Stimulated activated CD4-positive, alpha-beta T cell treated with anti-CD3 and anti-CD28 coated beads, Interleukin-4, amount 100 ng/mL, for 24 hours (primary cell): ENCODE results near the gene CCNJL.
"Not testable (repeated sequence)": the region's sequence is repeated elsewhere in the genome, so short reads cannot be mapped to it uniquely, and the experiment has no call there.

Source experiments
- DNase-seq: peaks from one replicate; pipeline ENCODE4 v3.0.0-alpha.2; 2020

The CCNJL gene

DNA sequence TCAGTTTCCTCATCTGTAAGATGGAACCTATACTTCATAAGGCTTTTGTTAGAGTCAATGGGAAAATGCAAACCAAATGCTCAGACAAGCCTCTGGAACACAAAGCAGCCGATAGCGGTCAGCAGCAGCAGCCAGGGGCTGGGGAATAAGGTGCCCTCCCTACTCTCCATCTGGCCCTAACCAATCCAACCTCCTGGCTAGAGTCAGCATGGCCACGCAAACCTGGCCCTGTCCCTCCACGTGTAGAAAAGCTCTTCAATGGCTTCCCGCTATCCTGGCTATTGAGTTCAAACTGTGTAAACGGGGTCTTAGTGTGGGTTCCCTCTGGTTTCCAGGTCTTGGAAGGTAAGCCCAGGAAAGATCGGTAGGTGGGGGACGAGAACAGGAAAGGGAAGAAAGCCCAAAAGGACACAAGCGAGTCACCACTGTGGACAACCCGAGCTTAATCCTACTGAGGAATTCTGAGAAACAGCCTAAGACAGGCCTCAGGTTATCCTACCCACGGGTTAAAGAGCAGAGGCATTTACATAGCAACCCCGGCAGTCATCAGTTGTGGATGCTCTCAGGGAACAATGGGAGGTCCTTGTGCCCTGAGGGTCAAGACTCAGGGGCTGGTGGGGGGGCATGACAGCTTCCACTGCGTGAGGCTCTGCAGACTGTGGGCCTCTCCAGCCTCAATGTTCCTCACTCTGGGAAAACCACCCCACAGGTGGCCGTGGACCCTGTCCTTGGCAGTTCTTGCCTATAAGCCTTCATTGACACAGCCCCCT is 52.2 kb downstream of the CCNJL start:
- no peak for DNase-seq

GRCh38 chr5:160259341-160259740 is 53.0 kb downstream of the CCNJL start:
- no peak for DNase-seq

- DNase-seq: no peak
These were observed 57.7 kb downstream of the CCNJL start for GRCh38 chr5:160254706-160255105.

DNA sequence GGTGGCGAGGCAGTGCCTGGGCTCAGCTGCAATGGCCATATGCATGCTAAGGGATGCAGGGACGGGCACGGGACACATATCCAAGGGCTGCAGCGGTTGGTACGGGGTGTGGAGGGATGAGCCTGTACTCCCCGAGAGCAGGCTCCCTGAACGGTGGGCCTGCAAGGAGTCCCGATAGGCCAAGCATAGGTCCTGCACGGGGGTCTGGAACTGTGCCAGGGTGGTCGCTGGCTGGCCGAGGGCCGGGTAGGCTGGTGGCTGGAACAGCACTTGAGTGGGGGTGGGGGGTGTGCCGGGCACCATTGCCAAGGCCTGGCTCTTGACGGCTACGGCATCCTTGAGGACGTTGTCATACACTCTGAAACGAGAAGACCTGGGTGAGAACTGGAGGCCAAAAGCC is 58.9 kb downstream of the CCNJL start:
- no peak for DNase-seq

GRCh38 chr5:160252916-160253315 is 59.4 kb downstream of the CCNJL start:
- no peak for DNase-seq

DNA sequence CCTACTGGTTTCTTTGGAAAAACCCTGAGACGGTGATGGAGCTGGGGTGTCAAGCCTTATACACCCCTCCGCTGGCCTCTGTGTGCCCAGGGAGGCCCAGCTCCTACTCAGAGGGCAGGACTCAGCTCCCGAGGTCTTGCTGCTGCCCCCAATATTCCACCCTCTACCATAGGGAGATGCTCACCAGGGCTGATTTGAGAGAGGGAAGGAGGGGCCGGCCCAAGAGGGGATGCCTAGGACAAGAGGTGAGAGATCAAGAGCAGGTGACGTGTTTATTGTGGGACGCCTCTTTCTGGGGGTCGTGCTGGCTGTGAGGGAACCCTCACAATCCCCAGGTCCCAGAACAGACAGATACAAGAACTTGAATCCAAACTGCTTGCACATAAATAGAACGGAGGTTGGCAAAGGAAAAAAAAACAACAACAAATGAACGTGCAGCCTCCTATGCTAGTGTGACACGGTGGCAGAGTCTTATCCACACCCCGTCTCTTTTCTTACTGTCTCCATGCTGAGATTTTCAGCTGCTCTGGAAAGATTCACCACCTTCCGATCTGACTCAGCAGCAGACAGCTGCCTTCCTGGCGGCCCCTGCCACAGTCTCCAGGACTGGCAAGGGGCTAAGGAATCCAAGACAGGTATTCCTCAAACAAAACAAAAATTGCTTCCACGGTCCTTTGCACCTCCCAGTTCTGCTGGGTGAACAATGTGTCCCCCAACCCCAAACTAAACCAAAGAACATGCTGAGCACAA is 60.8 kb downstream of the CCNJL start:
- DNase-seq: no peak

DNA sequence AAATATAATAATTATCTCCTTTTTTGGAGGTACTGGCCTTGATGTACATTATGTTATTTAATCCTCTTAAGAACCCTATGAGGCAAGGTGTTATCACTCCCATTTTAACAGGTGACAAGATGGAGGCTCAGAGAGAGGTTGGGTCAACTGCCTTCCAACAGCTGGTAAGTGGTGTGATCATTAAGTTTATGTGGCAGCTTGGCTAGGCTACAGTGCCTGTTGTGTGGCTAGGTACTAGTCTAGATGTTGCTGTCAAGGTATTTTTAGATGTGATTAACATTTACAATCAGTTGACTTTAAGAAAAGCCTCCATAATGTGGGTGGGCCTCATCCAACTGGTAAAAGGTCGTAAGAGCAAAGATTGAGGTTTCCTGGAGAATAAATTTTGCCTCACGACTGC is 61.5 kb downstream of the CCNJL start:
- no peak for DNase-seq

DNA sequence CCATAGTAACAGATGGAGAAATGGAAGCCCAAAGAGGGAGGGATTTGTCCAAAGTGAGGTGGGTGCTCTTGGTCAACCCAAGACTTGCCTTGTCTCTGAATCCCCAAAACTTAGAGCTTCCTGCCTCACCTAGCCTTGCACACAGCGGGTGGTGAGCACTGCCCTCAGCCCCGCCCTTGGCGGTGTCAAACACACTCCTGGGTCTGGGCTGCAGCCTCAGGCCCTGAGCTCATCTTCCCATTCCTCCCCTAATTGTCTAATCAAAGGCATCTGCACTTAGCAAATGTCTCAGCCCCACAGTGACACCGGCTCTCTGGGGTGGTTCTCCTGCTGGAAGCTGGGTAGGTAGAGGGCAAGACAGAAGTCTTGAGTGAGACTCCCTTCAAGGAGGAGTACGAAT is 62.1 kb downstream of the CCNJL start:
- no peak for DNase-seq

DNA sequence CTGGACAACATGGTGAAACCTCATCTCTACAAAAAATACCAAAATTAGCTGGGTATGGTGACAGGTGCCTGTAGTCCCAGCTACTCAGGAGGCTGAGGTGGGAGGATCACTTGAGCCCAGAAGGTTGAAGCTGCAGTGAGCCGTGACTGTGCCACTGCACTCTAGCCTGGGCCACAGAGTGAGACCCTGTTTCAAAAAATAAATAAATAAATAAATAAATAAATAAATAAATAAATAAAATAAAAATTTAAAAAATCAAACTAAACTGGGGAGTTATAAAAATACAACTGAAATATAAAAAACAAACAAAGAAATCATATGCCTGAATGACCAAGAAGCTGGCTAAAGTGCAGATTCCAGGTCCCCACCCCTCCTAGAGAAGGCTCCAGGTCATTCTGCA is 62.8 kb downstream of the CCNJL start:
- not testable (repeated sequence) for DNase-seq

DNA sequence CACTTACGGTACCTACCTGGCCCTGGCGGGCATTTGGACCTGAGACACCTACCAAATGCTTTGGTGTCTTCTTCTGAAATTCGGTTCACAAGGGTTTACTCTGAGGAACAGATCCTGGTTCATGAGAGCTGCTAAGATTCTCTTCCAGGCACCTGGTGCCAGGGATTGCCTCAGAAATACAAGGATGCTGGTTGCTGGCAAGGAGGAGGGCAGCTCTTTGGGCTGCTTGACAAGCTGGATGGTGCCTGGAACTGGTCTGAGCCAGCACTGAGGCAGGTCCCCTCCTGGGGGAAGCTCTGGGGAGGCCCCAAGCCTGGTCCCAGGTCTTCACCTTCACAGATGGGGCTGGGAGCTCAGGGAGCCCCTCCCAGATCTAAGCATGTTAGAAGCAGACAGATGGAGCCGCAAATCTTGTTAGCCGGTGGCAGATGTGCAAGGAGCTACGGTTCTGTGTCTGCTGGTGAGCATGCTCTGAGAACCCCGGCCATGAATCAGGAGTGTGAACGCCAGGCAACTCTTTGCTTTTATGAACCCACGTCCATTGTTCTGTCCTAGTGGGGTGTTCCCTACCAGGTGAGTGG is 66.8 kb downstream of the CCNJL start:
- DNase-seq: no peak

DNA sequence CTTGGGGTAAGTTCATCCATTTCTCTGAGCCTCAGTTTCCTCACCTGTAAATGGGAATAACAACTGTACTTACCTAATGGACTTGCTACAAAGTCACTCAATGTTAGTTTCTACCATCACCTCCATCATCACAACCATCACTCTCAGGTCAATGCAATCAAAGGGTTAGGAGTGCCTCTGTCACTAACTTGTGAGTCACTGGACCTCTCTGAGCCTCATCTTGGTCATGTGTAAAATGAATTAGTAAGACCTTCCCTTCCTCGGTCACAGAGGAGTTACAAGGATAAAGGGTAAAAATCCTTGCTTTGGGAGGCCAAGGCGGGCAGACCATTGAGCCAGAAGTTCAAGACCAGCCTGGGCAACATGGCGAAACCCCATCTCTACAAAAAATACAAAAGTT is 70.2 kb downstream of the CCNJL start:
- DNase-seq: no peak

DNA sequence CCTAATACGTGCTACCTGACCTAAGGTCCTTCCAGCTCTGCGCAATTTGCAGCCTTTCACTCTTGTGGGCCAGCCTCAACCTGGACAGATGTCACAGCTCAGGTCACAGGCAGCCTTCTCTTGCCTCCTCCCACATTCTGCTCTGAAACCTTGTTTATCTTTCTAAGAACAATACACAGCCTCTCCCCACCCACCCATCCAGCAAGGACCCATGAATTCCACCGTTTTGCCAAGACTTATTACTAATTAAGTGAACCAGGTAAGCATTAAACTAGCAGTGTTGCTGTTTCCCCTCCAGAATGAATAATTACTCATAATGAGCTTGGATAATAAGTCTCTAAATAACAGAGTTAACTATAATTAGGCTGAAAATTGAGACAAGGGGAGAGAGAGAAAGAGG is 72.0 kb downstream of the CCNJL start:
- no peak for DNase-seq

DNA sequence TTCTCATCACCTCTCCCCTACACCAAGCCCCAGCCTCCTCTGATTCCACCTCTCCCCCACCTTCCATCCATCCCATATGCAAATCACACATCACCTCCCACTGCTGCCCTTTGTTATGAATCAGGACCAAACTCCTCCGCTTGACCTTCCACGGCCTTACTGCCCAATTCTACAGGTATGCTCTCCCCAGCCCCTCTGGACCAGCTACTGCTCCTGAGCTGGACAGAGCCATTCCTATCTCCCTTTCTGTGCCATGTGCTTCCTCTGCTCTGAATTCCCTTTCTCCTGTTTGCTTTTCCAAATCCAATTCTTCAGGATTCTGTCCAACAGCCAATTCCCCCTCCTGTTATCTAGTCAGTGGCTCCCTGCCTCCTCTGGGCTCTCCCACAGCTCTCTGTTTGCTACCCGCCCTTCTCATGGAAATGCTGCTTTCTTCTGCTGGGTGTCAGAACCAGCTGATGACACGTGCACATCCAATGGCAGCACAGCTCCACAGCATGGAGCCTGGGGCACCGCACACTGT is 74.7 kb downstream of the CCNJL start:
- no peak for DNase-seq

DNA sequence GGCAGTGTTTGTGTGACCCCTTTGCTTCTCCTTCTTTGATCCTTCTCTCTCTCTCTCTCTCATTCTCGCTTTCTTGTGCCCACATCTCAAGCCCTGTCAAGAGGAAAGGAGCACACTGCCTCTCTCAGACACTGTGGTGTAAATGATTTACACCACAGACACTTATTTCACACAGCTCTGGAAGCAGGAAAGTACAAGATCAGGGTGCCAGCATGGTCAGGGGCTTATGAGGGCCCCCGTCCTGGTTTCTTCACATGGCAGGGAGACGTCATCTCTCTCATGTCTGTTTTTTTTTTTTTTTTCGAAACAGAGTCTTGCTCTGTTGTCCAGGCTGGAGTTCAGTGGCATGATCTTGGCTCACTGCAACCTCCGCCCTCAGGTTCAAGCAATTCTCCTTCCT is 76.6 kb downstream of the CCNJL start:
- no peak for DNase-seq

GRCh38 chr5:160233215-160233614 is 79.1 kb downstream of the CCNJL start:
- DNase-seq: no peak

DNA sequence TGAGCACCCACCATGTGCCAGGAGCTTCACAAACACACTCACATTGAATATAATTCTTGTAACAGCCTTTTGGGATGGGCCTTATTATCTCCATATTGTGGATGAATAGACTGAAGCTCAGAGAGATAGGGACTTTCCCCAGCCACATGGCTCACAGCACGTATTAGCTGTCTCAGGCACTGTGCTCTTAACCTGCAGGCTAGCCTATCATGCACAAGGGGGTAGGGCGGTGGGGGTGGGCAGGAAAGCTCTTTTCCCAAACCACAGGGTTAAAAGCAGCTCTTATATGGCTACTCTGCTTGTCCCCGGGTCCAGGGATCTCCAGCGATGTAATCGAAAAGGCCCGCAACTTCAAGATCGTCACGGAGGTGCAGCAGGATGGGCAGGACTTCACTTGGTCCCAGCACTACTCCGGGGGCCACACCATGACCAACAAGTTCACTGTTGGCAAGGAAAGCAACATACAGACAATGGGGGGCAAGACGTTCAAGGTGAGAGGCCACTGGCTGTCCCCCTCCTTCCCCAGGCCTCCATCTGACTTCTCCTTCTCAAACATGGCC is 80.5 kb downstream of the CCNJL start:
- no peak for DNase-seq

DNA sequence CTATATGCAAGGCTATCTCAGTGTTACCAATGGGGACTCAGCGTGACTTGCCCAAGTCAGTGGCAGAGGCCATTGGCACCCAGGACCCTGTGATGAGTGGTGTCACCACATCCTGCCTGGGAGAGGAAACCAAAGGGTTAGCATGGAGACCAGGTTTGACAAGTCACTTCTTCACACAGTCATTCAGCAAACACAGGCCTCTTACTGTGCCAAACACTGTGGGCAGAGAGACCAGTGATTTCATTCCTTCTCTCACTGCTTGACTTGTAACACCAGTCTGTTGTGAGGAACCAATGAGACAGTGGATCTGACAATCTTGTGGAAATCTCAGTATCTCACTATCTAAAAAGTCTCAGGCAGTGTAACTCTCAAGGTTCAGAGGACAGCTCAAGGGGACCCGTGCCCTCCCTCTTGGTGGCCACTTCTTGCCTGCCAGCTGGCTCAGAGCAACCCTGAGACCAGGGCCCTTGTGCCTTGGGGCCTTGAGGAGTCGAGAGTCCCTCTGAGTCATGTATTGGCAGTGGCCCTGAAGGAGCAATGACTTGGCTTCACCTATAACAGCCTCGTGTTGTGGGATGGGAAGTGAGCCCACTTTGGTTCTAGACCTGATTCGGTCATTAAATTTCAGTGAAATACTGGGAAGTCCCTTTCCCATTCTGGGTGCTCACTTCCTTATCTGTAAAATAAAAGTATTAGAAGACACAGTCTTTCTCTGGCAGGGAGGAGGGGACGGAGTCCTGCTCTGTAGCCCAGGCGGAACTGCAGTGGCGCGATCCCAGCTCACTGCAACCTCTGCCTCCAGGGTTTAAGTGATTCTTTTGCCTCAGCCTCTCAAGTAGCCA is 81.5 kb downstream of the CCNJL start:
- no peak for DNase-seq

DNA sequence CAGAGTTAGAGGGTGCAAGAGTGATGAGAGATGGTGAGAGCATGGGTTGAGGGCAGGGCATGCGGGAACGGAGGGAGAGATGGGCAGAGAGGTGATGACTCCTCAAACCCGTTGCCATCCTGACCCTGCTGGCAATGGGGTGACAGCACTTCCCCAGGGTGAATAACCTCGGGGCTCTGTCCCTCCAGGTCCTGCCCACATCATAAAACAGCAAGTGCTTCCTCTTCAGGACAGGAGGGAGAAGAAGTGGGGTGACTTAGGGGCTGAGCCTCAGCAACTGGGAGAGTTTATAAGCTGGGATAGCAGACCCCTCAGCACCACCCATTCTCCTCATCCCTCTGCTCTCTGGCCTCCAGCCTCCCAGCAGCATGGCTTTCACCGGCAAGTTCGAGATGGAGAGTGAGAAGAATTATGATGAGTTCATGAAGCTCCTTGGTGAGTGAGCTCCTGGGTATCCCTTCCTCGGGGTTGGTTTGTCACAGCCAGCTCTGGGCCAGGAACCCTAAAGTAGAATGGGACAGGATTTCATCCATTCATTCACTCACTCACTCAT is 83.1 kb downstream of the CCNJL start, which contains the start of gene FABP6:
FABP6 (plus strand) TSS at position 317 of the 553 bp plus-strand sequence; CDS start at position 369, 52 bp downstream.
- no peak for DNase-seq

DNA sequence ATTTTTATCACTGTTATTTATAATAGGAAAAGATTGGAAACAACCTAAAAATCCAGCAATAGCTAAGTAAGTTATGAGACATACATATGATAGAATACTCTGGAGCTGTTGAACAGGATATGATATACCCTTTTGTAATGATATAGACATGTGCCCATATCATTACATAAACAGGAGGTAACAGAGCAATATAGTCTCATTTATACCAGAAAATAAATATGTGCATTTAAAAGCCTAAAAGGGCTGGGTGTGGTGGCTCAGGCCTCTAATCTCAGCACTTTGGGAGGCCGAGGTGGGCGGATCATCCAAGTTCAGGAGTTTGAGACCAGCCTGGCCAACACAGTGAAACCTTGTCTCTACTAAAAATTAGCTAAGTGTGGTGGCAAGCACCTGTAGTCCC is 85.4 kb downstream of the CCNJL start:
- no peak for DNase-seq

DNA sequence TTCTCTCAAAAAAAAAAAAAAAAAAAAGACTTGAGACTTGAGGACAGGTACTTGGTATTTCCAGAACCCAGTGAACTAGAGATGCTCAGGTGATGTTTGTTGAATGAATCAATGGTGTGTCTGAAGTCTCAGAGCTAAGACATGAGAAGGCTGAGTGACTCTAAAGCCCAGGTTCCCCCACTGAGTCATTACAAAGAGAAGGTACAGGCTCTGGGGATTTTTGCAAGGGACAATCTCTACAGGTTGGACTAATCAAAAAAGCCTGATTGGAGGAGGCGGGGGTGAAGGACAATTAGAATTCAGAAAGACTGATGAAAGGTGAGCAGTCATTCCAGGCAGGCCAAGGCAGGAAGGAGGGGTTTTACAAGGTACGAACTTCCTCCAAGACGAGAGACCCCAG is 91.3 kb downstream of the CCNJL start:
- DNase-seq: no peak

DNA sequence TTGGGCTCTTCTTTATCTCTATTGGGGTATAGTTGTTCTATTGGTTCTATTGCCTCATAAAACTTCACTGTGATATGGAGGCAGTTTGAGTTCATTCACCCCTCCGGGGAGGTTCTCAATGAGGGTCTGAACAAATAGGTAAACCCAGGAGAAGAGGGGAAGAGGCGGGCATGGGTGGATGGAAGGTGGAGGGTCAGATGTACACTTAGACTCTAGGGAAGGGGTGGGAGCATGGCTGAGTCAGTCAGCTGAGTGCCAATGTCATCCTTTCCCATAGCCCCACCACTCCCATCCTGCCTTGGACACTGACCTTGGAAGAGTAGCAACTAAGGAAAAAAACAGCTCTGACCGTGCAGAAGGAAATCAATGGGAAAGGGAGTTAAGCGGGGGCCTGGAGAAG is 93.0 kb downstream of the CCNJL start:
- DNase-seq: no peak

GRCh38 chr5:160213537-160213936 is 98.8 kb downstream of the CCNJL start:
- no peak for DNase-seq
